Colonic mucosa (tissue), 4 donors: ENCODE data around the gene BDH1. TPM values are rescaled to one million over a fixed set of nuclear protein-coding genes. Genes with fewer than 3 reads are reported as not detected.

Experiments used
- DNase-seq: peaks from one replicate; pipeline ENCODE4 v3.0.0-alpha.2; 2020
- H3K27ac ChIP-seq: fragments of 200-600 bp; one replicate; pipeline ENCODE4 v1.8.0; 2021
- H3K27me3 ChIP-seq: fragments of 200-600 bp; one replicate; pipeline ENCODE4 v1.8.0; 2021
- H3K36me3 ChIP-seq: fragments of 200-600 bp; one replicate; pipeline ENCODE4 v1.8.0; 2021
- H3K4me1 ChIP-seq: fragments of 200-600 bp; one replicate; pipeline ENCODE4 v1.8.0; 2021; ENCODE audit warnings: mild to moderate bottlenecking
- H3K4me3 ChIP-seq: fragments of 200-600 bp; one replicate; pipeline ENCODE4 v1.8.0; 2021
- H3K9ac ChIP-seq, 2 donors: one replicate each; pipeline ENCODE4 v1.7.0; 2013; ENCODE audit warnings: control low read depth in 2 of 2, low read depth in 2 of 2, low read length in 2 of 2
- H3K9me3 ChIP-seq: fragments of 200-600 bp; one replicate; pipeline ENCODE4 v1.8.0; 2021
- CTCF ChIP-seq: fragments of 200-600 bp; IDR thresholded peaks from one replicate; pipeline ENCODE4 v1.8.0; 2022; ENCODE audit warnings: antibody characterized with exemption, mild to moderate bottlenecking
- intact Hi-C: fragments of 100-400 bp; cut with DNase I; formaldehyde crosslinking; loops from one replicate; pipeline ENCODE4 v1.14.1; 2022
- total RNA-seq, 2 donors: library from RNA; stranded (reverse); fragmentation: NEBNext Ultra II Directional in 1 of 2; extraction: Animal tissue kit (Norgen Biotek cat#: 25700) in 1 of 2; gene quantifications; one replicate each; pipeline ENCODE4 v1.2.1, GENCODE V29; 2021
- donor health status: healthy.
- donor health status: DM: no; HTN: no; CAD: no.
- donor health status: DM: no; HTN: no; CAD: no.

BDH1 gene
- total RNA-seq, 2 donors from 2014 or later = 154 to 180 TPM

GRCh38 chr3:197505796-197506548 is 49.8 kb downstream of the BDH1 start:
- Histone ChIP-seq H3K9ac (peak overlapping the region in 1 of 2 donors; percentile 26), H3K27ac (no peak overlapping the region), H3K4me3 (no peak overlapping the region), H3K27me3 (no peaks in the 10 kb centered on the region), H3K36me3 (no peaks in the 10 kb centered on the region), H3K9me3 (no peaks in the 10 kb centered on the region), H3K4me1 (no peaks in the 10 kb centered on the region)
- intact Hi-C loops = no loop called here
- TF ChIP-seq CTCF = no peak
- peak; percentile 45 for DNase-seq

DNA sequence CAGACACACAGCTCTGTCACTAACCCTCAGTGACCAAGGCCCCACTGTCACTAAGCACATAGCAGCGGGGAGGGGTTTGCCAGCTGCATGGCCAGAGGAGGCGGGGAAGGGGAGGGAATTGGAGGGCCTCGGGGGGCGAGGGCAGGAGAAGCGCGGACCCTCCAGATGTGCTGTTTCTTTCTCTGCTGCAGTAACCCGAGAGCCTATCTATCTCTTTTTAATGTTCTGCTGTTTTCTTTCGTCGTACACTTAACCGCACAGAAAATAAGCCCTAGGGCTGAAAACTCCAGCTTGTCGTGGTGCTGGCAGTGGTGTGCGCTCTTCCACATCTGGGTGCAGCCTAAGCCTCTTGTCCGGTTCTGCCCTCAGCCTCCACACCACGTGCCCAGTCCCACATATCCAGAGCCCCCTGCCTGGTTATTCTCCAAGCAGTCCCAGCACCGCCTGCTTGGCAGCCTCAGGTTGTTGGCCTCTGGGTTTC is 51.1 kb downstream of the BDH1 start:
- no peak for TF ChIP-seq CTCF
- Histone ChIP-seq H3K27me3 (no peaks in the 10 kb centered on the region), H3K4me1 (peaks cover 3% of the 10 kb centered on the region), H3K9ac (no peak overlapping the region), H3K9me3 (no peaks in the 10 kb centered on the region), H3K27ac (peak overlapping the region; percentile 75), H3K36me3 (no peaks in the 10 kb centered on the region), H3K4me3 (no peak overlapping the region)
- no peak for DNase-seq
- intact Hi-C loops = no loop called here

- peaks cover 3% of the 10 kb centered on the region for H3K4me1 ChIP-seq
- H3K27ac ChIP-seq = peak overlapping the region; percentile 75
- no peak overlapping the region for H3K9ac ChIP-seq
- DNase-seq = peak; percentile 34
- no peaks in the 10 kb centered on the region for H3K9me3 ChIP-seq
- no peaks in the 10 kb centered on the region for H3K27me3 ChIP-seq
- H3K4me3 ChIP-seq = no peak overlapping the region
- no peak for TF ChIP-seq CTCF
- no peaks in the 10 kb centered on the region for H3K36me3 ChIP-seq
- intact Hi-C loops = no loop called here
Observed at GRCh38 chr3:197504229-197504628, 51.5 kb downstream of the BDH1 start.

DNA sequence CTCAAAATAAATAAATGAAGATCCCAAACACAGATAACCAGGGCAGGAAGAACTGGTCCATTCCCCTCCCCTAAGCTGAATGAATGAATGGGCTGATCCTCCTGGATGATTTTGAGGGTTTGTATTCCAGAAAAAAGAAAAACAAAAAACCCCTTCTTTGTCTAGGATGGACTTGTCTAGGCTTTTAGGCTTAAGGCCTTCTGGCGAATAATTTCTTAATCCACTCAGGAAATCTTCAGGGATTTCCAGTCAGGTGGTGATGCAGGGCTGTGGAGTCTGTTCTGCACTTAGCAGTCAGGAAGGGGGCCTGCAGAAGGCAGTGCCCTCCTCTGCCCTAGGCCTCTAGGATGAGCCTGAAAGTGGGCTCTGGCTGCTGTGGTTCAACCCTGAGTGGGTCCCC is 52.1 kb downstream of the BDH1 start:
- Histone ChIP-seq H3K27ac (peak overlapping the region; percentile 75), H3K4me1 (peaks cover 3% of the 10 kb centered on the region), H3K9ac (no peak overlapping the region), H3K4me3 (no peak overlapping the region), H3K9me3 (no peaks in the 10 kb centered on the region), H3K36me3 (no peaks in the 10 kb centered on the region), H3K27me3 (no peaks in the 10 kb centered on the region)
- intact Hi-C loops = no loop called here
- no peak for TF ChIP-seq CTCF
- no peak for DNase-seq

GRCh38 chr3:197501879-197502620 is 53.7 kb downstream of the BDH1 start:
- no peaks in the 10 kb centered on the region for H3K9me3 ChIP-seq
- peak; percentile 89 for DNase-seq
- no peaks in the 10 kb centered on the region for H3K36me3 ChIP-seq
- no peaks in the 10 kb centered on the region for H3K27me3 ChIP-seq
- intact Hi-C loops = no loop called here
- peaks cover 3% of the 10 kb centered on the region for H3K4me1 ChIP-seq
- peak overlapping the region; percentile 75 for H3K27ac ChIP-seq
- H3K9ac ChIP-seq = peak overlapping the region in 1 of 2 donors; percentile 72
- peak; percentile 55 for TF ChIP-seq CTCF
- H3K4me3 ChIP-seq = no peak overlapping the region
